Femur (tissue), 1 donor: Measurements from ENCODE around the gene IQGAP3.

Experiments
- DNase-seq: peaks from one replicate; pipeline ENCODE4 v3.0.0-alpha.2; 2017

The IQGAP3 gene

GRCh38 chr1:156534424-156535060, 37.8 kb downstream of the IQGAP3 start:
- no peak for DNase-seq

- no peak for DNase-seq
Measured at GRCh38 chr1:156533568-156534220, 38.7 kb downstream of the IQGAP3 start.

- DNase-seq = no peak
Measured at GRCh38 chr1:156532374-156532773, 40.0 kb downstream of the IQGAP3 start.

- no peak for DNase-seq
Measured at GRCh38 chr1:156530006-156530405, 42.4 kb downstream of the IQGAP3 start.

- no peak for DNase-seq
Measured at GRCh38 chr1:156528875-156529425, 43.4 kb downstream of the IQGAP3 start.

GRCh38 chr1:156528231-156528630, 44.1 kb downstream of the IQGAP3 start:
- no peak for DNase-seq

GRCh38 chr1:156527584-156527983, 44.8 kb downstream of the IQGAP3 start:
- DNase-seq = no peak

- no peak for DNase-seq
Measured at GRCh38 chr1:156525856-156526489, 46.4 kb downstream of the IQGAP3 start.

GRCh38 chr1:156525071-156525501, 47.3 kb downstream of the IQGAP3 start:
- no peak for DNase-seq

GRCh38 chr1:156524481-156524869, 47.9 kb downstream of the IQGAP3 start:
- no peak for DNase-seq

GRCh38 chr1:156523801-156524480, 48.4 kb downstream of the IQGAP3 start:
- no peak for DNase-seq

GRCh38 chr1:156522443-156522970, 49.9 kb downstream of the IQGAP3 start:
- no peak for DNase-seq

- no peak for DNase-seq
Measured at GRCh38 chr1:156517748-156518147, 54.6 kb downstream of the IQGAP3 start.

GRCh38 chr1:156516821-156517220, 55.5 kb downstream of the IQGAP3 start:
- DNase-seq = no peak

GRCh38 chr1:156515956-156516355, 56.4 kb downstream of the IQGAP3 start:
- no peak for DNase-seq

- no peak for DNase-seq
Measured at GRCh38 chr1:156513185-156513584, 59.2 kb downstream of the IQGAP3 start.

- DNase-seq = no peak
Measured at GRCh38 chr1:156511644-156512043, 60.7 kb downstream of the IQGAP3 start.

- DNase-seq = peak; percentile 69
Measured at GRCh38 chr1:156510709-156511108, 61.7 kb downstream of the IQGAP3 start.

GRCh38 chr1:156509424-156510034, 62.8 kb downstream of the IQGAP3 start:
- no peak for DNase-seq

GRCh38 chr1:156508955-156509234, 63.5 kb downstream of the IQGAP3 start:
- no peak for DNase-seq

GRCh38 chr1:156508205-156508954, 64.0 kb downstream of the IQGAP3 start:
- peak; percentile 74 for DNase-seq

GRCh38 chr1:156506450-156506849, 65.9 kb downstream of the IQGAP3 start:
- no peak for DNase-seq
